Neutrophil (primary cell): ENCODE data around the gene PUS7.
"Not testable (repeated sequence)": the region's sequence is repeated elsewhere in the genome, so short reads cannot be mapped to it uniquely, and the experiment has no call there.

Source experiments
- H3K27ac ChIP-seq: fragments of 200-600 bp; sonication (generic); 2 replicates; pipeline ENCODE4 v1.5.1; 2016; ENCODE audit warnings: mild to moderate bottlenecking, moderate library complexity
- H3K27me3 ChIP-seq: fragments of 200-600 bp; sonication (generic); 2 replicates; pipeline ENCODE4 v1.6.0; 2016; ENCODE audit warnings: mild to moderate bottlenecking
- H3K36me3 ChIP-seq: fragments of 200-600 bp; sonication (generic); 2 replicates; pipeline ENCODE4 v1.5.1; 2017
- H3K4me1 ChIP-seq, 2 experiments: fragments of 200-600 bp in 1 of 2; sonication (generic) in 1 of 2; 1 replicate in 1 of 2; 2 replicates in 1 of 2; pipeline versions ENCODE4 v1.5.1 to v1.6.1; 2013 to 2016; ENCODE audit warnings: low read depth in 1 of 2, low read length in 1 of 2, mild to moderate bottlenecking in 1 of 2, moderate library complexity in 1 of 2; ENCODE audit not compliant: control insufficient read depth in 1 of 2, insufficient read depth in 1 of 2
- H3K4me3 ChIP-seq, 2 experiments: fragments of 200-600 bp in 1 of 2; sonication (generic) in 1 of 2; 1 replicate in 1 of 2; 2 replicates in 1 of 2; pipeline ENCODE4 v1.5.1; 2013 to 2016; ENCODE audit warnings: low read depth in 1 of 2, low read length in 1 of 2, mild to moderate bottlenecking in 1 of 2, moderate library complexity in 1 of 2
- H3K9me3 ChIP-seq: fragments of 200-600 bp; sonication (generic); 2 replicates; pipeline ENCODE4 v1.5.1; 2016
- TF ChIP-seq, protein P1 (sequence below): fragments of 200-600 bp; sonication (generic); IDR thresholded peaks from 2 replicates; pipeline ENCODE4 v1.5.1; 2016; ENCODE audit warnings: antibody characterized with exemption

Gene PUS7

DNA sequence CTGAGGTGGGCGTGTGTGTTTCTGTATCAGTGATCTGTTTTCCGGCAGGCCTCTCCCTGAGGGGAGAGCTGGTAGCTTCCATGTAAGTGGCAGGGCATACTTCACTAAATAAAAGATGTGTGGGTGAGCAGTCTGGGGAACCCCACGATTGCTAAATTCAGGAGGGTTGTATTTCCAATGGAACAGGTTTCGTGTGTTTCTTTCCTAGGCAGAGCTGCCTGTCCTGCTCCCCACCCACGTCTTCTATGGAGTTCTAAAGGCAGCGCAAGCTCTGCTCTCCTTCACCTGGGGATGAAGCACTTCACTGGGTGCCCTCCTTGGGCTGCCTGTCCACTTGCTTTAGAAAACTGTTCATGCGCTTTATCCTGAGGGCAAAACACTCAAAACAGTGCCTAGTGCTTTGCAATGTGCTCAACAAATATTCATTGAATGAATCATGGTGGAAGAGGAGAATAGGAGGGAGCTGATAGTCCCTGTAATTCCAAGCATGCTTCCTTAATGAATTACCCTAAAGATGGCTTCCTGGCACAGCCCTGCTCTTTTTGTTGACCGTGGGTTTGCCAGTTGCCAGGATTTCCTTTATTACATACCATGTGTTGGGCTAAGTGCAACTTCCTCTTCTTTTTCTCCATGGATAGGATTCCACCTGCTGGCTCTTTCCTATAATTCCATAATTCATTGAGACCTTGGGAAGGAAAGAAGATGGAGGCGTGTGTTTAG lies 82.7 kb downstream of the PUS7 start:
- Histone ChIP-seq H3K4me3 (no peak overlapping the region), H3K27ac (peak overlapping the region; percentile 99), H3K4me1 (peaks cover 61 to 72% of the 10 kb centered on the region in 2 experiments), H3K36me3 (no peaks in the 10 kb centered on the region), H3K27me3 (no peaks in the 10 kb centered on the region), H3K9me3 (no peaks in the 10 kb centered on the region)
- TF ChIP-seq, protein P1, sequence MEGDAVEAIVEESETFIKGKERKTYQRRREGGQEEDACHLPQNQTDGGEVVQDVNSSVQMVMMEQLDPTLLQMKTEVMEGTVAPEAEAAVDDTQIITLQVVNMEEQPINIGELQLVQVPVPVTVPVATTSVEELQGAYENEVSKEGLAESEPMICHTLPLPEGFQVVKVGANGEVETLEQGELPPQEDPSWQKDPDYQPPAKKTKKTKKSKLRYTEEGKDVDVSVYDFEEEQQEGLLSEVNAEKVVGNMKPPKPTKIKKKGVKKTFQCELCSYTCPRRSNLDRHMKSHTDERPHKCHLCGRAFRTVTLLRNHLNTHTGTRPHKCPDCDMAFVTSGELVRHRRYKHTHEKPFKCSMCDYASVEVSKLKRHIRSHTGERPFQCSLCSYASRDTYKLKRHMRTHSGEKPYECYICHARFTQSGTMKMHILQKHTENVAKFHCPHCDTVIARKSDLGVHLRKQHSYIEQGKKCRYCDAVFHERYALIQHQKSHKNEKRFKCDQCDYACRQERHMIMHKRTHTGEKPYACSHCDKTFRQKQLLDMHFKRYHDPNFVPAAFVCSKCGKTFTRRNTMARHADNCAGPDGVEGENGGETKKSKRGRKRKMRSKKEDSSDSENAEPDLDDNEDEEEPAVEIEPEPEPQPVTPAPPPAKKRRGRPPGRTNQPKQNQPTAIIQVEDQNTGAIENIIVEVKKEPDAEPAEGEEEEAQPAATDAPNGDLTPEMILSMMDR, result no peak

DNA sequence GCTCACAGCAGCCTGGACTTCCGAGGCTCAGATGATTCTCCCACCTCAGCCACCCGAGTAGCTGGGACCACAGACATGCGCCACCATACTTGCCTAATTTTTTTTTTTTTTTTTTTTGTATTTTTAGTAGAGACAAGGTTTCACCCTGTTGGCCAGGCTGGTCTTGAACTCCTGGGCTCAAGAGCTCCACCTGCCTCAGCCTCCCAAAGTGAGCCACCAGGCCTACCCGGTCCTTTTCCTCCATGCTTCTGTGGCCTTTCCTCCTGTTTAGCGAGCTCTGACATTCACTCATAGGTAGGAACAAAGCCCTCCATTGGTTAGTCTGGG lies 83.3 kb downstream of the PUS7 start:
- Histone ChIP-seq H3K27ac (peak overlapping the region; percentile 99), H3K9me3 (no peaks in the 10 kb centered on the region), H3K4me1 (peaks cover 57 to 66% of the 10 kb centered on the region in 2 experiments), H3K4me3 (no peak overlapping the region), H3K36me3 (no peaks in the 10 kb centered on the region), H3K27me3 (no peaks in the 10 kb centered on the region)
- TF ChIP-seq, protein P1, result no peak

DNA sequence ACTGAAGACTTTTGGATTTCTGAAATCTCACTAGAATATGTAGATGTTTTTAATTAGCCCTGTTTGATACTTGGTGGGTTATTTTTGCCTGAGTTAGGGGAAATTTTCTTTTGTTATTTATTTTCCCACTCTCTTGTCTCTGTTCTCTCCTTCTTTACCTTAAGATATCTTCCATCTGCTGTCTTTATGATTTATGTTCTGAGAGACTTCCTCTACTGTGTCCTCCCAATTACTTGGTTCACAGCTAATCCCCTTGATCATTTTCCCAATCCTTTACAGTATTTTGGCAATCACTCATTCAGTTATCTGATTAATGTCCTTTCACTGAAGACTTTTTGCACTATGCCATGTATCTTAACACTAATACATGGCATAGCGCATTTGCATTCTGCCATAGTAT lies 83.8 kb downstream of the PUS7 start:
- no peak overlapping the region for H3K4me3 ChIP-seq
- no peaks in the 10 kb centered on the region for H3K36me3 ChIP-seq
- TF ChIP-seq, protein P1, result no peak
- H3K27me3 ChIP-seq, result no peaks in the 10 kb centered on the region
- peaks cover 52 to 61% of the 10 kb centered on the region in 2 experiments for H3K4me1 ChIP-seq
- H3K27ac ChIP-seq, result peak overlapping the region; percentile 88
- no peaks in the 10 kb centered on the region for H3K9me3 ChIP-seq

DNA sequence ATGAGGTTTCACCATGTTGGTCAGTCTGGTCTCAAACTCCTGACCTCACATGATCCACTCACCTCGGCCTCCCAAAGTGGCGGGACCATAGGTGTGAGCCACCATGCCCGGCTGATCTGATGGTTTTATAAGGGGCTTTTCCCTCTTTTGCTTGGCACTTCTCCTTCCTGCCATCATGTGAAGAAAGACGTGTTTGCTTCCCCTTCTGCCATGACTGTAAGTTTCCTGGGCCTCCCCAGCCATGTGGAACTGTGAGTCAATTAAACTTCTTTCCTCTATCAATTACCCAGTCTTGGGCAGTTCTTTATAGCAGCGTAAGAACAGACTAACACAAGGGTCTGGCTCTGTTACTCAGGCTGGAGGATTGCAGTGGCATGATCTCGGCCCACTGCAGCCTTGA lies 84.7 kb downstream of the PUS7 start:
- not testable (repeated sequence) for H3K27me3 ChIP-seq, H3K4me3 ChIP-seq, H3K36me3 ChIP-seq, H3K9me3 ChIP-seq
- Histone ChIP-seq H3K27ac (peak overlapping the region; percentile 88), H3K4me1 (peaks cover 43 to 52% of the 10 kb centered on the region in 2 experiments)

DNA sequence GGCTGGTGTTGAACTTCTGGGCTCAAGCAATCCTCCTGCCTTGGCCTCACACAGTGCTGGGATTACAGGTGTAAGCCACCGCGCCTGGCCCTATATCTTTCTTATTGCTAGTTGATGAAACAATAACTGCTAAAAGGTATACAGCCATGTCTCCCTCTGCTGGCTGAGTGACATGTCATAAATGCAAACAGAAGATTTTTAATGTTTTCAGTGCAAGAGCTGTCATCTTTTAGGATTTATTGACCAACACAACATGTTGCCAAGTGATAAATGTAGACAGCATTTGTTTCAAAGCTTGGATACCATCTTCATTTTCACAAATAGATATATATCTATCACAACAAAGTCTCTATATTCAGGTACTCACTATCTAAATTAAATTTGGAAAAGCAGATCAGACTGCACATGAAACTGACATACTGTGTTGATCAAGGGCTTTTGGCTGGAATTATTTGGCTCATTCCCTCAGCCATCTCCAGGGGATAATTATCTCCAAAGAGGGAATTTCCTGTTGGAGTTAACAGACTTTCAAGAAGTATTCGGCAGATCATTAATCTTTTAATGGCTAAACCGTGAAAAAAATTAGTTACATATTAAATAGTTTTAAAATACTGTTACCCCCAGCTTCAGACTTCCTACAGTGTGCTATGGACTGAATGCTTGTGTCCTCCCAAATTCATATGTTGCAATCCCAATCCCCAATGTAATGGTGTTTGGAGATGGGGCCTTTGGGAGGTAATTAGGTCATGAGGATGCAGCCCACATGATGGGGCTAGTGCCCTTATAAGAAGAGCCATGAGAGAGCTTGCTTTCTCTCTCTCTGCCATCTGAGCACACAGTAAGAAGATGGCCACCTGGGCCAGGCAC lies 92.1 kb downstream of the PUS7 start:
- Histone ChIP-seq H3K27me3 (no peaks in the 10 kb centered on the region), H3K4me3 (no peak overlapping the region), H3K9me3 (no peaks in the 10 kb centered on the region), H3K36me3 (no peaks in the 10 kb centered on the region), H3K27ac (peak overlapping the region; percentile 49), H3K4me1 (peaks cover 3 to 12% of the 10 kb centered on the region in 2 experiments)
- TF ChIP-seq, protein P1, result peak; percentile 52

DNA sequence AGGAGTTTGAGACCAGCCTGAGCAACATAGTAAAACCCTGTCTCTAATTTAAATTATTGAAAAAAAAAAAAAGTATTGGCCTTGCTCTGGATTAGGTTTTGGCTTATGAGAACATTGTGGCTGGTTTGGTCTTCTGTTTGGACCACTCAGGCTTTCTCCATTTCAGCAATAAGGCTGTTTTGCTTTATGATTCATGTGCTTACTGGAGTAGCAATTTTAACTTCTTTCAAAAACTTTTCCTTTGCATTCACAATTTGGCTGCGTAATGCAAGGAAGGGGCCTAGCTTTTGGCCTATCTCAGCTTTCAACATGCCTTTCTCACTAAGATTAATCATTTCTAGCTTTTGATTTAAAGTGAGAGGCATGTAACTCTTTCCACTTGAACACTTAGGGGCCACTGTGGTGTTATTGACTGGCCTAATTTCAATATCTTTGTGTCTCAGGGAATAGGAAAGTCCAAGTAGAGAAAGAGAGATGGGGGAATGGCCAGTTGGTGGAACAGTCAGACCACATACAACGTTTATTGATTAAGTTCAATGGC lies 95.4 kb downstream of the PUS7 start:
- Histone ChIP-seq H3K9me3 (no peaks in the 10 kb centered on the region), H3K27me3 (no peaks in the 10 kb centered on the region), H3K27ac (no peak overlapping the region), H3K36me3 (no peaks in the 10 kb centered on the region), H3K4me3 (no peak overlapping the region), H3K4me1 (peaks cover 3 to 12% of the 10 kb centered on the region in 2 experiments)
- TF ChIP-seq, protein P1, result no peak
